ENCODE results near the gene POPDC2.

DNA sequence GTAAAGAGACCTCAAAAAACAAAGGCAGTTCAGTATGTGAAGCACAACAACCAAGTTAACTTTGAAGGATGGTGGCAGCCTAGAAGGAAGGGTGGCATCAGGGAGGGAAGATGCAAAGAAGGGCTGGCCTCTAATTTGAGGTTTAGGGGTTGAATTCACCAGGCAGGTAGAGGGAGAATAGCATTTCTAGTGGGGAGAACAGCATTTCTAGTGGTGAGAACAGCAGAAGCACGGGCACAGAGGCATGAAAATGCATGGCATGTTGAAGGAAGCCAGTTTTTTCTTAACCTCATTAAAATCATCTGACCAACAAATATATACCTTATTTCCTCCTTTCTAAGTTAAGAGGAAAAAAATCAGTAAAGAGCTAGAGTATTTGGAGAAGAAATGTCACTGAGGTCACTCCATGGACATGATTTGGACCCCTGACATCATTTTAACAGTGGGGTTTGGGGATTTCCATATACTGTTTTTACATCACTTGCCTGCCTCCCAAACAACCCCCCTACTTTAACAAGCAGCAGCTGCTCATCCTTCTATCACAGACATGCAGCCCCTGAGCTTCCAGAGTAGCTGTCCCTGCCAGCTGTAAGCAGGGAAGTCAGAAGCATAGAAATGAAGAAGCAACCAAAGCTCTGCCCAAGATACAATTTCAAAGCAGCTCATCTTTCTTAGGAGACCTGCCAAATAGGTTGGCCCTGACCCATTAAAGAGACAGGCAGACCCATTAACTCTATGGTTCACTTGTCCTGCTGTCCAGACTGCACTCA, 2.4 kb upstream of the POPDC2 start:
- TF ChIP-seq, protein P1, sequence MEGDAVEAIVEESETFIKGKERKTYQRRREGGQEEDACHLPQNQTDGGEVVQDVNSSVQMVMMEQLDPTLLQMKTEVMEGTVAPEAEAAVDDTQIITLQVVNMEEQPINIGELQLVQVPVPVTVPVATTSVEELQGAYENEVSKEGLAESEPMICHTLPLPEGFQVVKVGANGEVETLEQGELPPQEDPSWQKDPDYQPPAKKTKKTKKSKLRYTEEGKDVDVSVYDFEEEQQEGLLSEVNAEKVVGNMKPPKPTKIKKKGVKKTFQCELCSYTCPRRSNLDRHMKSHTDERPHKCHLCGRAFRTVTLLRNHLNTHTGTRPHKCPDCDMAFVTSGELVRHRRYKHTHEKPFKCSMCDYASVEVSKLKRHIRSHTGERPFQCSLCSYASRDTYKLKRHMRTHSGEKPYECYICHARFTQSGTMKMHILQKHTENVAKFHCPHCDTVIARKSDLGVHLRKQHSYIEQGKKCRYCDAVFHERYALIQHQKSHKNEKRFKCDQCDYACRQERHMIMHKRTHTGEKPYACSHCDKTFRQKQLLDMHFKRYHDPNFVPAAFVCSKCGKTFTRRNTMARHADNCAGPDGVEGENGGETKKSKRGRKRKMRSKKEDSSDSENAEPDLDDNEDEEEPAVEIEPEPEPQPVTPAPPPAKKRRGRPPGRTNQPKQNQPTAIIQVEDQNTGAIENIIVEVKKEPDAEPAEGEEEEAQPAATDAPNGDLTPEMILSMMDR (IDR thresholded peaks at IDR 0.05), result no peak
- no peak for TF ChIP-seq POLR2AphosphoS5 (IDR thresholded peaks at IDR 0.05)
- no peak for TF ChIP-seq EP300 (IDR thresholded peaks at IDR 0.05)
- TF ChIP-seq POLR2A (IDR thresholded peaks at IDR 0.05), result no peak

Data from stomach (tissue), 4 donors.